ENCODE results near the gene WSCD1.

The WSCD1 gene

GRCh38 chr17:6126768-6127167 is 56.6 kb downstream of the WSCD1 start:
- Histone ChIP-seq H3K4me3 (ENCODE audit: low read depth, low read length, poor library complexity, severe bottlenecking) (no peak overlapping the region), H3K4me1 (ENCODE audit: insufficient read depth, low read length, severe bottlenecking) (no peaks in the 10 kb centered on the region), H3K36me3 (ENCODE audit: insufficient read depth, low read length) (no peaks in the 10 kb centered on the region), H3K9me2 (ENCODE audit: low read depth, low read length) (no peaks in the 10 kb centered on the region), H3K9me3 (ENCODE audit: low read length) (no peaks in the 10 kb centered on the region), H4K20me1 (ENCODE audit: insufficient read depth, low read length) (no peaks in the 10 kb centered on the region), H3K27me3 (ENCODE audit: insufficient read depth, low read length) (no peaks in the 10 kb centered on the region), H3K4me2 (ENCODE audit: low read length) (no peak overlapping the region), H3K9ac (ENCODE audit: low read length) (no peak overlapping the region), H3F3A (ENCODE audit: insufficient read depth, low read length) (no peaks in the 10 kb centered on the region), H3K27ac (ENCODE audit: low read depth, low read length, poor library complexity, severe bottlenecking) (no peak overlapping the region), H3K79me2 (ENCODE audit: insufficient read depth, low read length) (no peaks in the 10 kb centered on the region), H2AFZ (ENCODE audit: low read length) (no peak overlapping the region)
- no peak for TF ChIP-seq EZH2 (IDR thresholded peaks at IDR 0.05; ENCODE audit: borderline replicate concordance, low read length)
- TF ChIP-seq CTCF (IDR thresholded peaks at IDR 0.05; ENCODE audit: low read length): no peak

- no peak overlapping the region for H2AFZ ChIP-seq (ENCODE audit: low read length)
- H3K27me3 ChIP-seq (ENCODE audit: insufficient read depth, low read length): no peaks in the 10 kb centered on the region
Measured at GRCh38 chr17:6134721-6135120, 64.5 kb downstream of the WSCD1 start.

GRCh38 chr17:6135236-6135635 is 65.1 kb downstream of the WSCD1 start:
- H3K9ac ChIP-seq (ENCODE audit: low read length): no peak overlapping the region
- no peak overlapping the region for H2AFZ ChIP-seq (ENCODE audit: low read length)
- H3K4me1 ChIP-seq (ENCODE audit: insufficient read depth, low read length, severe bottlenecking): no peaks in the 10 kb centered on the region
- H3K9me3 ChIP-seq (ENCODE audit: low read length): no peaks in the 10 kb centered on the region
- TF ChIP-seq CTCF (IDR thresholded peaks at IDR 0.05; ENCODE audit: low read length) (no peak), EZH2 (IDR thresholded peaks at IDR 0.05; ENCODE audit: borderline replicate concordance, low read length) (no peak)
- no peak overlapping the region for H3K4me3 ChIP-seq (ENCODE audit: low read depth, low read length, poor library complexity, severe bottlenecking)
- H3K27me3 ChIP-seq (ENCODE audit: insufficient read depth, low read length): no peaks in the 10 kb centered on the region
- no peaks in the 10 kb centered on the region for H3K79me2 ChIP-seq (ENCODE audit: insufficient read depth, low read length)
- H3K9me2 ChIP-seq (ENCODE audit: low read depth, low read length): no peaks in the 10 kb centered on the region
- no peak overlapping the region for H3K4me2 ChIP-seq (ENCODE audit: low read length)
- H3K36me3 ChIP-seq (ENCODE audit: insufficient read depth, low read length): no peaks in the 10 kb centered on the region
- no peak overlapping the region for H3K27ac ChIP-seq (ENCODE audit: low read depth, low read length, poor library complexity, severe bottlenecking)
- no peaks in the 10 kb centered on the region for H3F3A ChIP-seq (ENCODE audit: insufficient read depth, low read length)
- no peaks in the 10 kb centered on the region for H4K20me1 ChIP-seq (ENCODE audit: insufficient read depth, low read length)

More at GRCh38 chr17:6134721-6135120, 64.5 kb downstream of the WSCD1 start:
- no peaks in the 10 kb centered on the region for H3K79me2 ChIP-seq (ENCODE audit: insufficient read depth, low read length)
- no peak overlapping the region for H3K9ac ChIP-seq (ENCODE audit: low read length)
- no peaks in the 10 kb centered on the region for H3K9me2 ChIP-seq (ENCODE audit: low read depth, low read length)
- no peaks in the 10 kb centered on the region for H3K4me1 ChIP-seq (ENCODE audit: insufficient read depth, low read length, severe bottlenecking)
- H4K20me1 ChIP-seq (ENCODE audit: insufficient read depth, low read length): no peaks in the 10 kb centered on the region
- no peaks in the 10 kb centered on the region for H3K9me3 ChIP-seq (ENCODE audit: low read length)
- no peak for TF ChIP-seq EZH2 (IDR thresholded peaks at IDR 0.05; ENCODE audit: borderline replicate concordance, low read length)
- TF ChIP-seq CTCF (IDR thresholded peaks at IDR 0.05; ENCODE audit: low read length): no peak
- H3K4me2 ChIP-seq (ENCODE audit: low read length): no peak overlapping the region
- no peak overlapping the region for H3K4me3 ChIP-seq (ENCODE audit: low read depth, low read length, poor library complexity, severe bottlenecking)
- no peaks in the 10 kb centered on the region for H3K36me3 ChIP-seq (ENCODE audit: insufficient read depth, low read length)
- no peaks in the 10 kb centered on the region for H3F3A ChIP-seq (ENCODE audit: insufficient read depth, low read length)
- H3K27ac ChIP-seq (ENCODE audit: low read depth, low read length, poor library complexity, severe bottlenecking): no peak overlapping the region

Measured in OCI-LY1 (cell line).